GM12865 (cell line): ENCODE results near the gene EPHA7.

ENCODE experiments used
- DNase-seq: peaks from one replicate; pipeline ENCODE4 v3.0.0; 2010; ENCODE audit warnings: low read depth
- H3K4me3 ChIP-seq: 2 replicates; pipeline ENCODE4 v1.5.1; 2011; ENCODE audit warnings: mild to moderate bottlenecking, low read depth, low read length, control low read depth
- TF ChIP-seq, protein P1 (sequence below): IDR thresholded peaks from 2 replicates; pipeline ENCODE4 v1.5.1; 2011; ENCODE audit warnings: low read length, control low read depth, low read depth, inconsistent platforms; ENCODE audit not compliant: insufficient read depth; ENCODE audit errors: missing control alignments

Gene EPHA7

DNA sequence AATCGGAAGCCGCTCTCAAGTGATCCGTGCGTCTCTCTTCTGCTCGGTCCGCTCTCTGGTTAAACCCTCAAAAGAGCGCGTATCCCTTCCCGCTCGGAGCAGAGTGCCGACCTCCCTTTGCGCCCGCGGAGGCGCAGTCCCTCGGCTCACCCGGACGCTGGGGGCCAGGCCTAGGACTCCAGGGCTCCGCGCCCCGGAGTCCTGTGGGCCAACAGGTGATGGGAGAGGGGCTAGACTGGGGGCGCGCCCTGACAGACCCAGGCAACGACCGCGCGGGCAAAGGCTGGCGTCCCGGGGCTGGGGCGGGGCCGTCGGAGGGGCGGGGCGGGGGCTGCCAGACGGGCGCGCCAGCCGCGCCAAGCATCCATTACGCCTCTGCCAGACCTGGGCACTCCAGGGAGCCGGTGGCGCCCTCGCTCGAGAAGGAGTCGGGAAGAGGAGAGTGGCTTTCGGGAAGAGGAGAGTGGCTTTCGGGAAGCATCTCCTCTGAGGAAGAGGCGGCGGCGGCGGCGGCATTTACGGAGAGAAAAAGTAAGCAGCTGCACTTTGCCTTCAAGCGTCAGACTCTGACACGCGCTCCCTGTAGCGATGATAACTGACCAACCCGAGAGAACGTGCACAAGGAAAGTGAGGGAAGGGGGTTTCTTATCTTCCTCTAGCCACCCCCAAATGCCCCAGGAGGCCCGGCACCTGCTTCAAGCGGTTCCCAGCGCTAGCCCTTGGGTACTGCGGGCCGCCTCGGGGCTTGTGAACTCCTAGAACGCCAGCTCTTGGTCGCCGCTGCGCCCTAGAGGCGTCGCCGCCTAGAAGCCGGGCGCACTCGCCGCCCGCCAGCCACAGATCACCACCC is 2.6 kb downstream of the EPHA7 start:
- no peak for DNase-seq

DNA sequence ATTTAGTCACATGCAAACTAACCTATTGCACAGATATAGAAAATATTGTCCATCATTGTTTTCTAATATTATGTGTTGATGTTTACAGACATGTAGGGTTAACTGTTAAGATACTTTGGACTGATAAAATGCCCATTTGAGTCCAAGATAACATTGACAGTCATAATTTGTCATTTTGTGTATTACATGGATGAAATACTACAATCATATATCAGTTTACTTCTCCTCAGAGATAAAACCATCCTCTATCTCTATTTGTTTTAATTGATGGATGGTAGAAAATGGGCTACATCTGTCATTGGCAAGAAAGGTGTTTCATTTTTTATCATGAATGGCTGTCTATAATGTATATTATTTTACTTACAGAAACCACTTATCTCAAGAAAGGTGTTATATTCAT is 6.2 kb downstream of the EPHA7 start:
- DNase-seq = no peak
- TF ChIP-seq, protein P1, sequence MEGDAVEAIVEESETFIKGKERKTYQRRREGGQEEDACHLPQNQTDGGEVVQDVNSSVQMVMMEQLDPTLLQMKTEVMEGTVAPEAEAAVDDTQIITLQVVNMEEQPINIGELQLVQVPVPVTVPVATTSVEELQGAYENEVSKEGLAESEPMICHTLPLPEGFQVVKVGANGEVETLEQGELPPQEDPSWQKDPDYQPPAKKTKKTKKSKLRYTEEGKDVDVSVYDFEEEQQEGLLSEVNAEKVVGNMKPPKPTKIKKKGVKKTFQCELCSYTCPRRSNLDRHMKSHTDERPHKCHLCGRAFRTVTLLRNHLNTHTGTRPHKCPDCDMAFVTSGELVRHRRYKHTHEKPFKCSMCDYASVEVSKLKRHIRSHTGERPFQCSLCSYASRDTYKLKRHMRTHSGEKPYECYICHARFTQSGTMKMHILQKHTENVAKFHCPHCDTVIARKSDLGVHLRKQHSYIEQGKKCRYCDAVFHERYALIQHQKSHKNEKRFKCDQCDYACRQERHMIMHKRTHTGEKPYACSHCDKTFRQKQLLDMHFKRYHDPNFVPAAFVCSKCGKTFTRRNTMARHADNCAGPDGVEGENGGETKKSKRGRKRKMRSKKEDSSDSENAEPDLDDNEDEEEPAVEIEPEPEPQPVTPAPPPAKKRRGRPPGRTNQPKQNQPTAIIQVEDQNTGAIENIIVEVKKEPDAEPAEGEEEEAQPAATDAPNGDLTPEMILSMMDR = no peak
- no peak overlapping the region for H3K4me3 ChIP-seq

More for the DNA sequence above, 2.6 kb downstream of the EPHA7 start:
- TF ChIP-seq, protein P1 = no peak
- H3K4me3 ChIP-seq = no peak overlapping the region

DNA sequence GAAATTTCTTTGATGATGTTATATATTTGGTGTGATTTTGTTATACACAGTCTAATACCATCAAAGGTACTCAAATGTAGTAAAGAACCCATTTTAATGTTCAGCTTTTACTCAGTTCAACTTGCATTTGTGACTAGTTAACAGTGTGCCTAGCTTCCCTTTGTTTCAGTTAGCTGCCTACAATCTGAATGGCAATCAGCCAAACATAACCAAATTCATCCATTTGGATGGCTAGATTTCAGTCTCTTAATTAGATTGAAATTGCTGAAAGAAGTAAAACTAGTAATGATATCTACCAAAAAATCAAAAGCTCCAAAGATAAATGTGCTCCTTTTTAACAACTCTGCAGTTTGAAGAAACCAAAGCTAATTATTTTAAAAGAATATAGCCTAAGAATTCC is 6.9 kb downstream of the EPHA7 start:
- no peak overlapping the region for H3K4me3 ChIP-seq
- TF ChIP-seq, protein P1 = no peak
- DNase-seq = no peak

DNA sequence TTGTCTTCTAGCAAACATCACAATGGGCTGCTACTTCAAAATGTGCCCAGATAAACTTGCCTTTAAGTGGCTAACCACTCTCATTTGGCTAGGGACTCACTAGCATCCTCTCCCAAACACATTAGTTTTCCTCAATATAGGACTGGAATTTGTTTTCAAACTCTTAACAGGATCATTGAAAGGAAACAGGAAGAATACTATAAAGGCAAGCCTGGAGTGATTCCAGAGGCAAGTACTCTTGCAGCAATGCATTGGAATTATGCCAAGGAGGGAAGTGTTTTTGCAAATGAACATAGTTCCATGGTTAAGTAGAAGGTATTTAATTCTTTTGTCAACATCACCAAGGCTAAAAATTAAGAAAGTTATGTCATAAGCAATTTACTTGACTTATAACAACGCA is 12.2 kb downstream of the EPHA7 start:
- no peak overlapping the region for H3K4me3 ChIP-seq
- TF ChIP-seq, protein P1 = no peak
- DNase-seq = no peak

DNA sequence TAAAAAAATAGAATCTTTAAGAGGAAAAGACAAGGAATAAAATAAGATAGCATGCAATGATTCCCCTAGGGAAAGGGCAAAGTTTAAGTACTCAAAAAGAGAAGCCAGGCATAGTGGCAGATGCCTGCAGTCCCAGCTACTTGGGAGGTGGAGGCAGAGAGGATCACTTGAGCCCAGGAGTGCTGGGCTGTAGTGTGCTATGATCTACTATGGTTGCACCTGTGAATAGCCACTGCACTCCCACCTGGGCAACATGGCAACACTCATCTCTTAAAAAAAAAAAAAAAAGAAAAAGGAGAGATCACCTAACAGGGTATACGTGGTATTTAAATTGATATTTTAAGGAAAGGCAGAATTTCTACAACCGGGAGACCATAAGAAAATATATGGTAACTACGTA is 16.0 kb downstream of the EPHA7 start:
- DNase-seq = no peak
- H3K4me3 ChIP-seq = no peak overlapping the region
- TF ChIP-seq, protein P1 = no peak

DNA sequence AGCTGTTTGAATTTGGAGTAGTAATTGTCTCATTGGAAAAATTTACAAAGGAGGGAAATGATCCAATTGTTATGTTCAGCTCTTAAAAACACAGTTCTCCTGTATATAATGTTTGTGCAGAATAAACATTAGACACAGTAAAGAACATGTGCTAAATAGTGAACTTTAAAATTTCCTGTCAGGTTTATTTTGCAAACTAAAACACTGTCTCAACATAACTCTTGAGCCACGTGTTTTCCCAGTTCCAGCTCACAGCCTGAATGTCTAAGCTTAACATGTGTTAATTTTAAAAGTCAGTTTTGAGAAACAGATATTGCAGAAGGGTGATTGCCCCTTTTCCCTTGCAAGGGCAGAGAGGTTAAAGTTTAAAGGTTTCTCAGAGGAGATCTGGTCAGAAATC is 20.6 kb downstream of the EPHA7 start:
- DNase-seq = no peak
- TF ChIP-seq, protein P1 = no peak
- no peak overlapping the region for H3K4me3 ChIP-seq

DNA sequence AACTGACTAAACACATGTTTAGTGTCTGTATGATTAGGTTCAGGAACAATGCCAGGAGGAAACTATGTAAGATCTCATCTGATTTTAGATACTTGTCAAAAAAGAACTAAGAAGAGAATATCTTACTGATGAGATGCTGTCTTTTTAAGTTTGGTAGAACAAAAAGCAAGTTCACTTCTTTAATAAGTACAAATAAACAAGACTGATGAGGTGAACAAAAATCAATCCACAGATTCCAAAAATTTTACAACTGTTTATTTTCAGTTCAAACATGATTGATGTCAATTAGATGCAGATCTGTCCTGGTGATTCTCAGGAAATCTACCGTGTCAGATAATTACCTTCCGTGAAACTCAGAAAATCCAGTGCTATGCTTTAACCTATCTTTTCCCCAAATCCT is 24.9 kb downstream of the EPHA7 start:
- H3K4me3 ChIP-seq = no peak overlapping the region
- TF ChIP-seq, protein P1 = no peak
- DNase-seq = no peak
